Central memory CD8-positive, alpha-beta T cell (primary cell): ENCODE data around the gene SOSTDC1.
A peak's percentile ranks its signal among the peaks of the same experiment; 100 is the strongest.
"Not testable (repeated sequence)": the region's sequence is repeated elsewhere in the genome, so short reads cannot be mapped to it uniquely, and the experiment has no call there.

ENCODE experiments used
- ATAC-seq: fragments of 150-1000 bp; cut with Tn5 transposase; replicated peaks from 2 replicates; pipeline ENCODE4 v1.10.0; 2022; ENCODE audit warnings: mild to moderate bottlenecking, moderate FRiP score, moderate number of reproducible peaks; ENCODE audit not compliant: poor library complexity, severe bottlenecking; ENCODE audit errors: extremely low read depth
- DNase-seq, 2 donors: peaks; one replicate each; pipeline ENCODE4 v3.0.0; 2021; ENCODE audit warnings: low spot score in 2 of 2
- H3K27ac Mint-ChIP-seq: one replicate; pipeline ENCODE4 v1.8.0; 2022; ENCODE audit warnings: low read depth, mild to moderate bottlenecking, moderate library complexity, mixed read lengths
- H3K27me3 Mint-ChIP-seq: one replicate; pipeline ENCODE4 v1.8.0; 2022; ENCODE audit warnings: mixed read lengths
- H3K36me3 Mint-ChIP-seq: one replicate; pipeline ENCODE4 v1.8.0; 2022; ENCODE audit warnings: mild to moderate bottlenecking, moderate library complexity, mixed read lengths; ENCODE audit not compliant: insufficient read depth
- H3K4me1 Mint-ChIP-seq: one replicate; pipeline ENCODE4 v1.8.0; 2022; ENCODE audit warnings: mixed read lengths
- H3K4me3 Mint-ChIP-seq: one replicate; pipeline ENCODE4 v1.8.0; 2022; ENCODE audit warnings: mild to moderate bottlenecking, moderate library complexity, mixed read lengths
- H3K9me3 Mint-ChIP-seq: one replicate; pipeline ENCODE4 v1.8.0; 2022; ENCODE audit warnings: mixed read lengths

The SOSTDC1 gene

GRCh38 chr7:16492513-16493062 is 27.1 kb upstream of the SOSTDC1 start:
- ATAC-seq (no peak), DNase-seq (no peak)
- no peaks in the 10 kb centered on the region for H3K36me3 Mint-ChIP-seq
- no peaks in the 10 kb centered on the region for H3K27me3 Mint-ChIP-seq
- H3K9me3 Mint-ChIP-seq: no peaks in the 10 kb centered on the region
- no peaks in the 10 kb centered on the region for H3K4me1 Mint-ChIP-seq
- no peak overlapping the region for H3K27ac Mint-ChIP-seq
- H3K4me3 Mint-ChIP-seq: no peak overlapping the region

DNA sequence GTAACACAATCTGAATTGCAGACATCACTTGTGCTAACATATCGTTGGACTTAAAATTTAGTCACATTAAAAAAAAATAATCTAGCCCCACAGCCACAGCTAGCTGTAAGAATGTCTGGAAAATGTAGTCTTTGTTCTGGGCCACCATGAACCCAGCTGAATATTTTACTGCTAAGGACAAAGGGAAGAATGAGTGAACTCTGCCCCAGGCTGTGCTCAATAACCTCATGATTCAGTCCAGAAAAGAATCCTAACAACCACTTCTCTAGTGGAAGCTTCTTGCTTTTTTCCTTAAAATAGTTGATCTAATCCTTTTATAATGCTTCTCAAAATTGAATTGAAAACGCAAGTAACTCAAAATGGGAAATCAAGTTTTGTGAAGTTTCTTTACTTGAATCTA is 25.6 kb upstream of the SOSTDC1 start:
- ATAC-seq (no peak), DNase-seq (no peak)
- H3K36me3 Mint-ChIP-seq: no peaks in the 10 kb centered on the region
- H3K27ac Mint-ChIP-seq: no peak overlapping the region
- H3K9me3 Mint-ChIP-seq: no peaks in the 10 kb centered on the region
- H3K4me3 Mint-ChIP-seq: no peak overlapping the region
- H3K4me1 Mint-ChIP-seq: no peaks in the 10 kb centered on the region
- no peaks in the 10 kb centered on the region for H3K27me3 Mint-ChIP-seq

GRCh38 chr7:16484453-16485158 is 19.1 kb upstream of the SOSTDC1 start:
- no peaks in the 10 kb centered on the region for H3K36me3 Mint-ChIP-seq
- no peak overlapping the region for H3K4me3 Mint-ChIP-seq
- no peak overlapping the region for H3K27ac Mint-ChIP-seq
- no peak for ATAC-seq
- H3K4me1 Mint-ChIP-seq: no peaks in the 10 kb centered on the region
- H3K9me3 Mint-ChIP-seq: no peaks in the 10 kb centered on the region
- no peaks in the 10 kb centered on the region for H3K27me3 Mint-ChIP-seq
- no peak for DNase-seq

DNA sequence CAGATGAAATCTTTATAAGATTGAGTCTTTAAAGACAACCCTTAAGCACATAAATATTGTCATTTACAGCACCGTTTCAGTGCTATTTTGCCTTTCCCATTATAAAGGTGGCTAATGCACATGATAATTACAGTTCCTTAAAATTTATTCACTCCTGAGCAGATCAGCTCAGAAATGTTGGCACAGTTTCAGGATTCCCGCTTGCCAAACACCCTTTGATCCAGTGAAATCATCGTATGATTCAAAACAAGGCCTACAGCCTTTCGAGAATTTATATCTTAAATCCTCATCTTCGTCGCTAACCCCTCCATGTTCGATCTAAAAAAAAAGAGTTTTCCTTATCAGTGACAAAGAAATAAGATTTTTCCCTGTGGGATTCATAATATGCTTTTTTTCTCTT is 14.1 kb upstream of the SOSTDC1 start:
- Mint-ChIP-seq H3K27ac (no peak overlapping the region), H3K4me1 (no peaks in the 10 kb centered on the region), H3K4me3 (no peak overlapping the region), H3K9me3 (no peaks in the 10 kb centered on the region), H3K27me3 (peaks cover 6% of the 10 kb centered on the region), H3K36me3 (no peaks in the 10 kb centered on the region)
- DNase-seq: no peak
- no peak for ATAC-seq

DNA sequence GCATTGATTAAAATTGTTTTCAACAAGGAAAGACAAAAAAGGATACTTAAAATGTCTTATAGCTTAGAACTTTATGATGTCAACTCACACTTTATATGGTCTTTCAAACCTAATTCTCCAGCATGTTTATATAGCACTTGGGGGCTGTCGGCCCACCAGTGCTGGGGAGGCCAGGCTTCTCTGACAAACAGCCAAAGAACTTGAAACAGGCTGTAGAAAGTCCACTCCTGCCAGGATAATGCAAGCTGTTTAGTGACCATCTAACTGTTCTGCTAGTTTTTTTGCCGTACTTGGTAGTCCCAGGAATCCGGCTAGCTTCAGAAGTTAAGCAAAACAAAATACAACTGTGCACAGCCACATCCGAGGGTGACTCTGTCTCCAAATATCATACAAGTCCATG is 13.6 kb upstream of the SOSTDC1 start:
- DNase-seq: no peak
- Mint-ChIP-seq H3K9me3 (no peaks in the 10 kb centered on the region), H3K27me3 (peaks cover 10% of the 10 kb centered on the region), H3K27ac (no peak overlapping the region), H3K36me3 (no peaks in the 10 kb centered on the region), H3K4me3 (no peak overlapping the region), H3K4me1 (no peaks in the 10 kb centered on the region)
- ATAC-seq: no peak

DNA sequence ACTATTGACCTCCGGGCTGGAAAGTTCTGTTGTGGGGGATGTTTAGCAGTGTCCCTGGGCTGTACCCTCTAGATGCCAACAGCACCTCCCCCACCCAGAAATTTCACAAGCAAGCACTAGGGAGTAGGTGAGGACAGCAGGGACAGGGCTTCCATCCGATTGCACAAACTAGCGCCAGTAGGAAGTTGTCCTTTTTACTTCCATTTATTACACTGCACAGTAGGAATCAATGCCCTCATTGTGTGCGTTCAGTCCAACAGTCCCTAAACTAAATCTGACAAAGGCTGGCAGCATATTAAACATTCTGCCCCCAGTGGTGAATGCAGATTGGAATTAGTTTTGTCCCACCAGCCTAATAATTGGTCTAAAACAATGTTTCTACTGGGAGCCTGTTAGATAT is 6.4 kb upstream of the SOSTDC1 start:
- no peaks in the 10 kb centered on the region for H3K4me1 Mint-ChIP-seq
- DNase-seq (no peak), ATAC-seq (no peak)
- no peaks in the 10 kb centered on the region for H3K36me3 Mint-ChIP-seq
- no peak overlapping the region for H3K4me3 Mint-ChIP-seq
- H3K9me3 Mint-ChIP-seq: no peaks in the 10 kb centered on the region
- peaks cover 22% of the 10 kb centered on the region for H3K27me3 Mint-ChIP-seq
- H3K27ac Mint-ChIP-seq: no peak overlapping the region

DNA sequence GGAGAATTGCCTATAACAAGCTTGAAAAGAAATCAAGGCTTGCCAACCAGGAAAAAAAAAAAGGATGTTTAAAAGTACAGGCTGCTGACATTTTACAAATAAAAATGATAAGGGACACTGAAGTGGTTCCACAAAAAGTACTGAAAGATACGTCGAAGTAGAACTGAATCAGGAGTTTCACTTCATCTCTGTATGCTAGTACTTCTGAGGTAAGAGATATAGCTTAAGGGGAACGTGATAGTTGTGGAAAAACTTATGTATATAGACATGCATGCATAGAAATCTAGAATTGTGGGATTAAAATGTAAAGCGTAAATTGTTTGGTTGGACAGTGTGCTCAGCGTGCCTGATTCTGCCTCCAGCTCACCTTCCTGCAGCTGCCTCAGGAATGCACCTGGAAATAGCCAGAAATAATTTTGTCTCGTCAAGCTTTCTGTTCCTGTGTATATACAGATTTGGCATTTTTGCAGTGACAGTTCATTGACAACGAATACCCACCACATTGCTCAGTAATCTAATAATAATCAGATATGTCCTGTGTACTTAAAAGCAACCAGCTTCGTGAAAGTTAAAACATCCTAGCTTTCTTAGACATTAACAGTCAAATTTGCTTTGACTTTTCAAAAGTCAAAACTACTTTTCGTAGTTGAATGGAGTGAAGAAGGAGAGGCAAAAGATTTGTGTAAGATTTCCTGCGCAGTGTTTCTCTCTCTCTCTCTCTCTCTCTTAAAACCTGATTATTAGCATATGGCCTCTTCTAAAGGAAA is 1.4 kb downstream of the SOSTDC1 start:
- Mint-ChIP-seq H3K27me3 (peaks cover 16% of the 10 kb centered on the region), H3K4me1 (no peaks in the 10 kb centered on the region), H3K36me3 (no peaks in the 10 kb centered on the region), H3K9me3 (no peaks in the 10 kb centered on the region), H3K4me3 (no peak overlapping the region), H3K27ac (no peak overlapping the region)
- no peak for DNase-seq
- no peak for ATAC-seq

DNA sequence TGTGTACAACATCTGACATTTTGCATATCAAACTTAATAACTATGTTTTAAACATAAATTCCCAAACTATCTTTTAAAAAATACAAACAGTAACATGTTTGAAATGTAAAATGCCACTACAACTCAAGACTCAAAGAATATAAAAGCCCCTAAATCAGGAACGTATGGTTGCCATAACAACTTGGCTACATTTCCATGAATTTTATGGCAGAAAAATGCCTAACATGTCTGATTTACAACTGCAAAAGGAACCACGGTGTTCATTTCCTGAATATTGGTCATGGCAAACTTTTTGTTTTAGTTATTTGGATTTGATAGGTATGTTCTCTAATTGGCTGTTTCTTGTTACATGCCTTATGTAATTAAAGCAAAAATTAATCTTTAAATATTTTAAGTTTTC is 2.0 kb downstream of the SOSTDC1 start:
- Mint-ChIP-seq H3K27ac (no peak overlapping the region), H3K9me3 (no peaks in the 10 kb centered on the region), H3K4me1 (no peaks in the 10 kb centered on the region), H3K27me3 (peaks cover 16% of the 10 kb centered on the region), H3K36me3 (no peaks in the 10 kb centered on the region), H3K4me3 (no peak overlapping the region)
- no peak for ATAC-seq
- no peak for DNase-seq

GRCh38 chr7:16462431-16462889 is 3.1 kb downstream of the SOSTDC1 start:
- ATAC-seq (no peak), DNase-seq (no peak)
- Mint-ChIP-seq H3K27ac (no peak overlapping the region), H3K27me3 (peaks cover 16% of the 10 kb centered on the region), H3K36me3 (no peaks in the 10 kb centered on the region), H3K4me1 (no peaks in the 10 kb centered on the region), H3K9me3 (no peaks in the 10 kb centered on the region), H3K4me3 (no peak overlapping the region)

DNA sequence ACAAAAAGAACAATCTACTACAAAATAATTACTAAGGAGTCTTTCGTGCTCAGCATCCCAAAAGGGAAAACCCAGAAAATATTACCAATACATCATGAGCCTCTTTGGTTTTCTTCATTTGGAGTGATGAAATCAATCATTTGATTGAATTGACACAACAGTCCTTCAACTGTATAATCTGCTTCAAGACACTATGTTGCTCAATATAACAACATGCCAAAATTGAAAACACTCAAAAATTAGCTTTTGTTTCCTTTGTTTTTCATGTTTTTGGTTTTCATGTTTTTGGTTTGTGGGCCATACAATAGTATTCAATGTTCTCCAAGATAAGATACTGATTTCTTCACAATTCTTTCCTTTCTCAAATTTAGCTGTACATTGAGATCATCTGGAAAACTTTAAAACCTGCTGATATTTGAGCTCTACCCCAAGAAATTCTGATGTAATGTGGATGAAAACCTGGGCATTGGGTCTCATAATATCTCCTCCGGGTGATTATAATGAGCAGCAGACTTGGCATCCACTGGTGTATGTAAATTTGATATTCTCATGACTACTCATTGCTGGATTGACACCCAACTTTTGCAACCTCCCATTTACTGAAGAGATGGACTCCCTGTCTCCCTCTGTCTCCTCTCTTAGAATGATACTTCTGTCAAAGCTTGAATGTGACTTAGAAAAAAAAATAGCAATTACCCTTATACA is 4.6 kb downstream of the SOSTDC1 start:
- Mint-ChIP-seq H3K4me3 (no peak overlapping the region), H3K9me3 (no peaks in the 10 kb centered on the region), H3K27me3 (peaks cover 16% of the 10 kb centered on the region), H3K27ac (no peak overlapping the region), H3K4me1 (peaks cover 7% of the 10 kb centered on the region), H3K36me3 (peaks cover 3% of the 10 kb centered on the region)
- no peak for ATAC-seq
- DNase-seq: no peak

DNA sequence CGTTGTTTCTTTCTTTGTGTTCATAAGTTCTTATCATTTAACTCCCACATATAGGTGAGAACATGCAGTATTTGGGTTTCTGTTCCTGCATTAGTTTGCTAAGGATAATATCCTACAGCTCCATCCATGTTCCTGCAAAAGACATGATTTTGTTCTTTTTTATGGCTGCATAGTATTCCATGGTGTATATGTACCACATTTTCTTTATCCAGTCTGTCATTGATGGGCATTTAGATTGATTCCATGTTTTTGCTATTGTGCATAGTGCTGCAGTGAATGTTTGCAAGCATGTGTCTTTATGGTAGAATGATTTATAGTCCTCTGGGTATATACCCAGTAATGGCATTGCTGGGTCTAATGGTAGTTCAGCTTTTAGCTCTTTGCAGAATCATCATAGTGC is 9.2 kb downstream of the SOSTDC1 start:
- not testable (repeated sequence) for H3K4me3 Mint-ChIP-seq, H3K36me3 Mint-ChIP-seq, DNase-seq, H3K9me3 Mint-ChIP-seq, H3K27me3 Mint-ChIP-seq, ATAC-seq, H3K27ac Mint-ChIP-seq
- H3K4me1 Mint-ChIP-seq: peaks cover 22% of the 10 kb centered on the region

GRCh38 chr7:16455591-16455990 is 9.9 kb downstream of the SOSTDC1 start:
- peaks cover 3% of the 10 kb centered on the region for H3K36me3 Mint-ChIP-seq

More at GRCh38 chr7:16455591-16455990, 9.9 kb downstream of the SOSTDC1 start:
- ATAC-seq: peak; percentile 62
- H3K4me1 Mint-ChIP-seq: peaks cover 22% of the 10 kb centered on the region
- no peaks in the 10 kb centered on the region for H3K9me3 Mint-ChIP-seq
- peak overlapping the region; percentile 41 for H3K27ac Mint-ChIP-seq
- H3K27me3 Mint-ChIP-seq: no peaks in the 10 kb centered on the region
- DNase-seq: no peak
- H3K4me3 Mint-ChIP-seq: no peak overlapping the region
